ENCODE measurements around the gene EZH2. TPM values are rescaled to one million over a fixed set of nuclear protein-coding genes. Genes with fewer than 3 reads are reported as not detected.

The EZH2 gene
- polyA plus RNA-seq, 2 of the 4 experiments (the other 2 are of a cell fraction), result 36.6 to 45.7 TPM

DNA sequence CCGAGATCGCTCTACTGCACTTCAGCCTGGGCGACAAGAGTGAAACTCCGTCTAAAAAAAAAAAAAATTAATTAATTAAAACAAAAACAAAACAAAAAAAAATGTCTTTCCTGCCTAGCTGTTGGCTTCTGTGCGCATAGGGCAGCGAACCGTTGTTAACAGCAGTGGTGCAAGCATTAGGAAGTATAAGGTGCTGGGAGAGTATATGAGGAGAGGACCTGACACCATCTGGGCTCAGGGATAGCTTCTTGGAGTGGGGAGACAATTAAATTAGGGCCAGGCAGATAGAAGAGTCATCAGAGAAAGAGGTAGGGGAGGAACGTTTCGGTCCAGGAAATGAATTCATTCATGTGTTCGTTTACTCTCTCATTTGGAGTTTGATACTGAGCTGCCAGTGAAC, 46.2 kb upstream of the EZH2 start (continued):
- TF ChIP-seq, protein P1, sequence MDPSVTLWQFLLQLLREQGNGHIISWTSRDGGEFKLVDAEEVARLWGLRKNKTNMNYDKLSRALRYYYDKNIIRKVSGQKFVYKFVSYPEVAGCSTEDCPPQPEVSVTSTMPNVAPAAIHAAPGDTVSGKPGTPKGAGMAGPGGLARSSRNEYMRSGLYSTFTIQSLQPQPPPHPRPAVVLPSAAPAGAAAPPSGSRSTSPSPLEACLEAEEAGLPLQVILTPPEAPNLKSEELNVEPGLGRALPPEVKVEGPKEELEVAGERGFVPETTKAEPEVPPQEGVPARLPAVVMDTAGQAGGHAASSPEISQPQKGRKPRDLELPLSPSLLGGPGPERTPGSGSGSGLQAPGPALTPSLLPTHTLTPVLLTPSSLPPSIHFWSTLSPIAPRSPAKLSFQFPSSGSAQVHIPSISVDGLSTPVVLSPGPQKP (IDR thresholded peaks at IDR 0.05; ENCODE audit: low read depth, low read length), result no peak
- no peak for TF ChIP-seq SMC3 (IDR thresholded peaks at IDR 0.05)
- TF ChIP-seq EP300 (IDR thresholded peaks at IDR 0.05), result no peak
- no peak for TF ChIP-seq EHMT2 (IDR thresholded peaks at IDR 0.05; ENCODE audit: low read depth)

DNA sequence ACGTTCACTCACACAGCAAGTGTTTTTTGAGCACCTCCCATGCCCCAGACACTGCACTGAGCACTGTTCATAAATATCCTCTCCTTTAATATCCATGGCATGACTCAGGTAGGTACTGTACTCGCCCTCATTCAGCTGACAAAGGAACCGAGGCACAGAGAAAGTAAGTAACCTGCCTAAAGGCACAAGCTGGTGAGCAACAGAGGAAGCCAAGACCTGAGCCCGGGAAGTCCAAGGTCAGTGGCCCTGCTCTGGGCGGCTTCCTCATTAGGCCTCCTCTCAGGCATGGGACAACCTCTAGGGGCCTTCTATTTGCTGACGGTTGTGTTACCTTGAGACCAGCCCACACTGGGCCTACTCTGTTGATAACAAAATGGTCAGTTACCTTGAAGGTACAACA, 45.1 kb upstream of the EZH2 start:
- Histone ChIP-seq H3K4me3 (no peak overlapping the region), H3K9me3 (no peaks in the 10 kb centered on the region), H3K4me2 (no peak overlapping the region), H3K27ac (no peak overlapping the region), H3K4me1 (no peaks in the 10 kb centered on the region)
- FAIRE-seq (no peak), DNase-seq (ENCODE audit: low read depth in 1 of 2, low spot score in 1 of 2) (no peak), ATAC-seq (no peak)
- POLR2A ChIA-PET, result no interaction called here
- no peak for TF ChIP-seq SREBF2 (IDR thresholded peaks at IDR 0.05)
- TF ChIP-seq HOXA7 (CRISPR knock-in tag; IDR thresholded peaks at IDR 0.05), result no peak
- no peak for TF ChIP-seq NFE2L2 (conservative IDR thresholded peaks at IDR 0.05; ENCODE audit: low read length)
- TF ChIP-seq, protein P2, sequence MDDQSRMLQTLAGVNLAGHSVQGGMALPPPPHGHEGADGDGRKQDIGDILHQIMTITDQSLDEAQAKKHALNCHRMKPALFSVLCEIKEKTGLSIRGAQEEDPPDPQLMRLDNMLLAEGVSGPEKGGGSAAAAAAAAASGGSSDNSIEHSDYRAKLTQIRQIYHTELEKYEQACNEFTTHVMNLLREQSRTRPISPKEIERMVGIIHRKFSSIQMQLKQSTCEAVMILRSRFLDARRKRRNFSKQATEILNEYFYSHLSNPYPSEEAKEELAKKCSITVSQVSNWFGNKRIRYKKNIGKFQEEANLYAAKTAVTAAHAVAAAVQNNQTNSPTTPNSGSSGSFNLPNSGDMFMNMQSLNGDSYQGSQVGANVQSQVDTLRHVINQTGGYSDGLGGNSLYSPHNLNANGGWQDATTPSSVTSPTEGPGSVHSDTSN (IDR thresholded peaks at IDR 0.05), result no peak
- TF ChIP-seq, protein P3, sequence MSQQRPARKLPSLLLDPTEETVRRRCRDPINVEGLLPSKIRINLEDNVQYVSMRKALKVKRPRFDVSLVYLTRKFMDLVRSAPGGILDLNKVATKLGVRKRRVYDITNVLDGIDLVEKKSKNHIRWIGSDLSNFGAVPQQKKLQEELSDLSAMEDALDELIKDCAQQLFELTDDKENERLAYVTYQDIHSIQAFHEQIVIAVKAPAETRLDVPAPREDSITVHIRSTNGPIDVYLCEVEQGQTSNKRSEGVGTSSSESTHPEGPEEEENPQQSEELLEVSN (IDR thresholded peaks at IDR 0.05; ENCODE audit: borderline replicate concordance, low read depth), result no peak
- TF ChIP-seq EHF (CRISPR knock-in tag; IDR thresholded peaks at IDR 0.05), result no peak
- TF ChIP-seq RARB (CRISPR knock-in tag; IDR thresholded peaks at IDR 0.05), result no peak
- TF ChIP-seq RNF2 (IDR thresholded peaks at IDR 0.05; ENCODE audit: borderline replicate concordance, low read depth), result no peak
- TF ChIP-seq GATA3 (IDR thresholded peaks at IDR 0.05; ENCODE audit: borderline replicate concordance), result no peak
- no peak for TF ChIP-seq JUNB (IDR thresholded peaks at IDR 0.05)
- no peak for TF ChIP-seq CHD2 (IDR thresholded peaks at IDR 0.05; ENCODE audit: low read length, partially characterized antibody)
- no peak for TF ChIP-seq KDM1A (IDR thresholded peaks at IDR 0.05; ENCODE audit: low read depth)
- no peak for TF ChIP-seq EHMT2 (IDR thresholded peaks at IDR 0.05; ENCODE audit: low read depth)
- CTCF ChIA-PET, result no interaction called here
- 88% methylated on average over 6 of the region's 6 CpGs for WGBS (ENCODE audit: missing lambda C conversion rate)

DNA sequence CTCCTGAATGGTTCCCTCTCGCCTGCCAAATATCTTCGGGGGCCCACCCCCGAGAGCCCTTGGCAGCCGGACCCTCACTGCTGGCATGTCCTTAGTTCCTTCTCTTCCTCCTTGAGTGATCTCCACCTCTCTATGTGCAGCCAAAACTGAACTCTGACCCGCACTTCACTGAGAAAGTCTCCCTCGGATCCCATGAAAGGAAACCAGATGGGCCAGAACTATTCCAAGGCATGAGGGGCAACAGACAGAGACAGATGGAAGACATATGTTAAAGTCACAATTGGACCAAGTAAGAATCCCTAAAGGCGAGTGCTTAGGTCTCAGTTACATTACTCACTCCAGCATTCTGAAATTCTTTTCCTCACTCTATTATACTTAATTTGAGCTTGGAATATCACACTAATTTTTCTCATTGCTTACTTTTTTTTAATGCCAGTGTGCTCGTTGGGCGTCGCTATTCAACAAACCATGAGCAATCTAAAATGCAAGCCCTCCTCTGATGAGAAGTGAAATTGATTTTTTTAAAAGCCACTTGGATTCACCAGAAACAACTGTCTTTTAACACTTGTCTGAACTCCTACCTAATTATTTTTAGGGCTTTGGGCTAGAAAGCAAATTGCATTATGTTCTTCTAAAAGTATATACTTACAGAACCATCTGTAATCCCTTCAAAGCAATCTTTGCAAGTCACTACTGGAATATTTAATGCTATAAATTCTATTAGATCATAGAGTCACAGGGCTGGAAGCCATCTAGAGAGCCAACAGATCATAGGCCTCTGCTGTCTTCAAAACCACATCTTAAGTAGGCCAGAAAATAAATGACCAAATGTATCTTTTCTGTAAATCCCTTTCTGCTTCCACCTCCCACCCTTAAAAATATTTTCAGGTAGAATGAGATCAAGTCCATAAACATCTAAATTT, 43.3 kb upstream of the EZH2 start:
- WGBS (ENCODE audit: missing lambda C conversion rate), result 79% methylated on average over 10 of the region's 10 CpGs
- ATAC-seq, result no peak
- Histone ChIP-seq H3K9me3 (no peaks in the 10 kb centered on the region), H3K4me2 (no peak overlapping the region), H3K27ac (no peak overlapping the region), H3K4me3 (no peak overlapping the region), H3K4me1 (no peaks in the 10 kb centered on the region)
- ChIA-PET CTCF (no interaction called here), POLR2A (no interaction called here)
- TF ChIP-seq TP53 (CRISPR knock-in tag; IDR thresholded peaks at IDR 0.05), result no peak
- TF ChIP-seq ZFP36 (IDR thresholded peaks at IDR 0.05; ENCODE audit: borderline replicate concordance, partially characterized antibody), result no peak
- TF ChIP-seq, protein P2 (IDR thresholded peaks at IDR 0.05), result no peak
- TF ChIP-seq, protein P4, sequence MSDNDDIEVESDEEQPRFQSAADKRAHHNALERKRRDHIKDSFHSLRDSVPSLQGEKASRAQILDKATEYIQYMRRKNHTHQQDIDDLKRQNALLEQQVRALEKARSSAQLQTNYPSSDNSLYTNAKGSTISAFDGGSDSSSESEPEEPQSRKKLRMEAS (IDR thresholded peaks at IDR 0.05), result no peak
- TF ChIP-seq, protein P5, sequence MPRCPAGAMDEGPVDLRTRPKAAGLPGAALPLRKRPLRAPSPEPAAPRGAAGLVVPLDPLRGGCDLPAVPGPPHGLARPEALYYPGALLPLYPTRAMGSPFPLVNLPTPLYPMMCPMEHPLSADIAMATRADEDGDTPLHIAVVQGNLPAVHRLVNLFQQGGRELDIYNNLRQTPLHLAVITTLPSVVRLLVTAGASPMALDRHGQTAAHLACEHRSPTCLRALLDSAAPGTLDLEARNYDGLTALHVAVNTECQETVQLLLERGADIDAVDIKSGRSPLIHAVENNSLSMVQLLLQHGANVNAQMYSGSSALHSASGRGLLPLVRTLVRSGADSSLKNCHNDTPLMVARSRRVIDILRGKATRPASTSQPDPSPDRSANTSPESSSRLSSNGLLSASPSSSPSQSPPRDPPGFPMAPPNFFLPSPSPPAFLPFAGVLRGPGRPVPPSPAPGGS (IDR thresholded peaks at IDR 0.05), result no peak
- TF ChIP-seq ZSCAN20 (CRISPR knock-in tag; IDR thresholded peaks at IDR 0.05), result no peak
- TF ChIP-seq CBX8 (IDR thresholded peaks at IDR 0.05), result no peak
- TF ChIP-seq EP300 (IDR thresholded peaks at IDR 0.05), result no peak
- TF ChIP-seq POLR2AphosphoS2 (conservative IDR thresholded peaks at IDR 0.05; ENCODE audit: low read length), result no peak
- no peak for FAIRE-seq
- DNase-seq (ENCODE audit: low read depth in 1 of 2, low spot score in 1 of 2), result no peak
